CD4-positive, alpha-beta memory T cell (primary cell): ENCODE results near the gene NUP214. TPM values are rescaled to one million over a fixed set of nuclear protein-coding genes. Genes with fewer than 3 reads are reported as not detected.
A peak's percentile ranks its signal among the peaks of the same experiment; 100 is the strongest.
"Not testable (repeated sequence)": the region's sequence is repeated elsewhere in the genome, so short reads cannot be mapped to it uniquely, and the experiment has no call there.

Experiments used
- CTCF ChIA-PET: fragments of 350-600 bp; sonication (Branson Sonifier 250); formaldehyde crosslinking; loops from one replicate; lab custom pipeline; 2021; ENCODE audit warnings: inconsistent platforms; ENCODE audit not compliant: partially characterized antibody; lab: Charles Lee
- POLR2A ChIA-PET: fragments of 350-600 bp; sonication (Branson Sonifier 250); formaldehyde crosslinking; loops from one replicate; lab custom pipeline; 2021; ENCODE audit not compliant: partially characterized antibody; lab: Charles Lee
- DNase-seq, 5 donors: peaks; one replicate each; pipeline versions ENCODE4 v3.0.0 to v3.0.0-alpha.2; 2020 to 2022; ENCODE audit warnings: mixed read lengths in 1 of 5
- H3K27ac ChIP-seq: one replicate; pipeline ENCODE4 v1.7.0; 2013; ENCODE audit warnings: low read depth, low read length
- H3K27me3 ChIP-seq: 2 replicates; pipeline ENCODE4 v1.7.0; 2013; ENCODE audit warnings: mild to moderate bottlenecking, low read length, moderate library complexity; ENCODE audit not compliant: insufficient read depth
- H3K36me3 ChIP-seq: 2 replicates; pipeline ENCODE4 v1.7.0; 2013; ENCODE audit warnings: mild to moderate bottlenecking, low read length, moderate library complexity; ENCODE audit not compliant: insufficient read depth
- H3K4me1 ChIP-seq: 2 replicates; pipeline ENCODE4 v1.7.0; 2013; ENCODE audit warnings: mild to moderate bottlenecking, low read length, moderate library complexity; ENCODE audit not compliant: insufficient read depth
- H3K4me3 ChIP-seq, 2 donors: one replicate each; pipeline ENCODE4 v1.7.0; 2013; ENCODE audit warnings: low read length in 2 of 2, mild to moderate bottlenecking in 1 of 2
- H3K9me3 ChIP-seq, 2 donors: one replicate each; pipeline ENCODE4 v1.7.0; 2013; ENCODE audit warnings: low read length in 2 of 2, control low read depth in 1 of 2; ENCODE audit not compliant: control insufficient read depth in 1 of 2
- H3K27ac Mint-ChIP-seq, 7 donors: one replicate each; pipeline ENCODE4 v1.8.0; 2020 to 2021; ENCODE audit warnings: mixed read lengths in 7 of 7, mild to moderate bottlenecking in 6 of 7, inconsistent platforms in 3 of 7, moderate library complexity in 3 of 7
- H3K27me3 Mint-ChIP-seq, 2 donors: one replicate each; pipeline ENCODE4 v1.8.0; 2020 to 2021; ENCODE audit warnings: mixed read lengths in 2 of 2
- H3K36me3 Mint-ChIP-seq, 2 donors: one replicate each; pipeline ENCODE4 v1.8.0; 2020 to 2021; ENCODE audit warnings: mixed read lengths in 2 of 2, inconsistent platforms in 1 of 2, mild to moderate bottlenecking in 1 of 2
- H3K4me1 Mint-ChIP-seq, 4 donors: one replicate each; pipeline ENCODE4 v1.8.0; 2020 to 2021; ENCODE audit warnings: mixed read lengths in 4 of 4, mild to moderate bottlenecking in 1 of 4
- H3K4me3 Mint-ChIP-seq, 8 donors: one replicate each; pipeline ENCODE4 v1.8.0; 2020 to 2021; ENCODE audit warnings: mixed read lengths in 8 of 8, mild to moderate bottlenecking in 7 of 8, moderate library complexity in 6 of 8, inconsistent platforms in 3 of 8
- H3K9me3 Mint-ChIP-seq, 8 donors: one replicate each; pipeline ENCODE4 v1.8.0; 2020 to 2021; ENCODE audit warnings: mixed read lengths in 8 of 8, mild to moderate bottlenecking in 5 of 8, inconsistent platforms in 3 of 8, moderate library complexity in 1 of 8
- intact Hi-C: fragments of 100-400 bp; cut with micrococcal nuclease; formaldehyde crosslinking; loops from one replicate; pipeline ENCODE4 v1.15.1; 2023
- polyA plus RNA-seq, 2 donors: library from polyadenylated mRNA; unstranded; fragments of 300-500 nt; fragmentation: Illumina TruSeq; gene quantifications; one replicate each; pipeline ENCODE4 v1.2.3, GENCODE V29; 2021
- total RNA-seq, 2 experiments: library from RNA; stranded (reverse); gene quantifications; one replicate each; pipeline ENCODE4 v1.2.3, GENCODE V29; 2021

The NUP214 gene
- total and polyA plus RNA-seq, 4 experiments from 2014 or later: 6.6 to 79.5 (median 47.2) TPM

GRCh38 chr9:131262327-131263032, 137.1 kb downstream of the NUP214 start:
- peaks cover 31 to 82% (median 57%) of the 10 kb centered on the region in 4 donors for H3K4me1 Mint-ChIP-seq
- peak overlapping the region; percentile 36 for H3K27ac ChIP-seq

GRCh38 chr9:131263033-131263343, 137.6 kb downstream of the NUP214 start:
- DNase-seq, H3K27me3 Mint-ChIP-seq, H3K9me3 ChIP-seq, H3K27me3 ChIP-seq, H3K9me3 Mint-ChIP-seq, H3K4me3 ChIP-seq, intact Hi-C loops: not testable (repeated sequence)
- H3K4me1 Mint-ChIP-seq: peaks cover 31 to 78% (median 55%) of the 10 kb centered on the region in 4 donors
- peak overlapping the region; percentile 41 to 95 (median 88) for H3K27ac Mint-ChIP-seq
- ChIA-PET POLR2A (interaction anchor here (1.3 to 22.4 kb wide), 4 partner anchors 7 to 28 kb away, joined by 3 to 1324 read pairs (median 17); partner anchors contain the start of gene FAM78A), CTCF (interaction anchor here (1.3 kb wide), 1 partner anchor 73 kb away, joined by 4 read pairs; no protein-coding TSS in a partner anchor)
- peaks cover 34 to 61% of the 10 kb centered on the region in 2 donors for H3K36me3 Mint-ChIP-seq
- Histone ChIP-seq H3K27ac (peak overlapping the region; percentile 36), H3K36me3 (peaks cover 46% of the 10 kb centered on the region), H3K4me1 (peaks cover 71% of the 10 kb centered on the region)
- H3K4me3 Mint-ChIP-seq: peak overlapping the region in 7 of 8 donors; percentile 8 to 85 (median 57)

More at GRCh38 chr9:131262327-131263032, 137.1 kb downstream of the NUP214 start:
- no peaks in the 10 kb centered on the region for H3K9me3 Mint-ChIP-seq
- H3K9me3 ChIP-seq: no peaks in the 10 kb centered on the region
- H3K27ac Mint-ChIP-seq: peak overlapping the region; percentile 62 to 95 (median 88)
- peaks cover 34 to 65% of the 10 kb centered on the region in 2 donors for H3K36me3 Mint-ChIP-seq
- H3K4me3 ChIP-seq: no peak overlapping the region
- peaks cover 71% of the 10 kb centered on the region for H3K4me1 ChIP-seq
- H3K27me3 ChIP-seq: no peaks in the 10 kb centered on the region
- peaks cover 46% of the 10 kb centered on the region for H3K36me3 ChIP-seq
- DNase-seq: peak in 1 of 5 donors; percentile 15
- ChIA-PET POLR2A (interaction anchor here (0.6 to 22.4 kb wide), 3 partner anchors 10 to 23 kb away, joined by 3 to 1324 read pairs (median 14); partner anchors contain the start of gene FAM78A), CTCF (interaction anchor here (1.8 kb wide), 1 partner anchor 11 kb away, joined by 7 read pairs; no protein-coding TSS in a partner anchor)
- no peaks in the 10 kb centered on the region for H3K27me3 Mint-ChIP-seq
- intact Hi-C loops: no loop called here
- peak overlapping the region; percentile 8 to 85 (median 52) for H3K4me3 Mint-ChIP-seq

- H3K27ac ChIP-seq: peak overlapping the region; percentile 72
- peaks cover 32 to 79% (median 57%) of the 10 kb centered on the region in 4 donors for H3K4me1 Mint-ChIP-seq
- no peaks in the 10 kb centered on the region for H3K27me3 Mint-ChIP-seq
- H3K4me1 ChIP-seq: peaks cover 72% of the 10 kb centered on the region
- POLR2A ChIA-PET: interaction anchor here (1.0 to 22.4 kb wide), 6 partner anchors 8 to 31 kb away, joined by 3 to 1324 read pairs (median 8); partner anchors contain the start of gene FAM78A
- no peaks in the 10 kb centered on the region for H3K27me3 ChIP-seq
- no peaks in the 10 kb centered on the region for H3K9me3 ChIP-seq
- H3K27ac Mint-ChIP-seq: peak overlapping the region; percentile 83 to 99 (median 94)
- H3K4me3 Mint-ChIP-seq: peak overlapping the region; percentile 17 to 99 (median 69)
- peaks cover 45% of the 10 kb centered on the region for H3K36me3 ChIP-seq
- H3K36me3 Mint-ChIP-seq: peaks cover 34 to 60% of the 10 kb centered on the region in 2 donors
- CTCF ChIA-PET: interaction anchor here (1.3 kb wide), 2 partner anchors 21 to 72 kb away, joined by 3 to 4 read pairs; no protein-coding TSS in a partner anchor
- no peaks in the 10 kb centered on the region for H3K9me3 Mint-ChIP-seq
- peak in 1 of 5 donors; percentile 5 for DNase-seq
- intact Hi-C loops: no loop called here
- no peak overlapping the region for H3K4me3 ChIP-seq
These were observed 138.3 kb downstream of the NUP214 start for GRCh38 chr9:131263701-131264100.

- H3K4me3 Mint-ChIP-seq: peak overlapping the region; percentile 54 to 99 (median 70)
- peak overlapping the region; percentile 72 for H3K27ac ChIP-seq
- peak in 2 of 5 donors; percentile 31 to 75 for DNase-seq
- peaks cover 34 to 58% of the 10 kb centered on the region in 2 donors for H3K36me3 Mint-ChIP-seq
- H3K27ac Mint-ChIP-seq: peak overlapping the region; percentile 83 to 99 (median 94)
- peaks cover 41% of the 10 kb centered on the region for H3K36me3 ChIP-seq
- ChIA-PET POLR2A (interaction anchor here (0.7 to 22.4 kb wide), 7 partner anchors 9 to 109 kb away, joined by 3 to 1324 read pairs (median 3); partner anchors contain the start of gene FAM78A), CTCF (interaction anchor here (1.3 kb wide), 2 partner anchors 20 to 72 kb away, joined by 3 to 4 read pairs; no protein-coding TSS in a partner anchor)
- H3K9me3 Mint-ChIP-seq: no peaks in the 10 kb centered on the region
- intact Hi-C loops: no loop called here
- H3K9me3 ChIP-seq: no peaks in the 10 kb centered on the region
- no peaks in the 10 kb centered on the region for H3K27me3 ChIP-seq
- peaks cover 74% of the 10 kb centered on the region for H3K4me1 ChIP-seq
- H3K4me1 Mint-ChIP-seq: peaks cover 35 to 78% (median 61%) of the 10 kb centered on the region in 4 donors
- H3K4me3 ChIP-seq: peak overlapping the region in 1 of 2 donors; percentile 15
- no peaks in the 10 kb centered on the region for H3K27me3 Mint-ChIP-seq
These were observed 138.8 kb downstream of the NUP214 start for GRCh38 chr9:131264231-131264630.

- intact Hi-C loops: no loop called here
- peak overlapping the region; percentile 81 to 100 (median 92) for H3K4me3 Mint-ChIP-seq
- Histone ChIP-seq H3K4me3 (peak overlapping the region; percentile 61 to 62), H3K9me3 (no peaks in the 10 kb centered on the region), H3K27ac (peak overlapping the region; percentile 72), H3K27me3 (no peaks in the 10 kb centered on the region), H3K4me1 (peaks cover 84% of the 10 kb centered on the region), H3K36me3 (peaks cover 19% of the 10 kb centered on the region)
- H3K27me3 Mint-ChIP-seq: no peaks in the 10 kb centered on the region
- POLR2A ChIA-PET: interaction anchor here (1.5 to 22.4 kb wide), 4 partner anchors 5 to 142 kb away, joined by 4 to 1324 read pairs (median 780); partner anchors contain the start of genes FAM78A and NUP214
- DNase-seq: peak in 3 of 5 donors; percentile 41 to 71 (median 49)
- CTCF ChIA-PET: interaction anchor here (1.1 to 12.3 kb wide), 2 partner anchors 9 to 12 kb away, joined by 3 to 188 read pairs; no protein-coding TSS in a partner anchor
- peaks cover 51 to 91% (median 67%) of the 10 kb centered on the region in 4 donors for H3K4me1 Mint-ChIP-seq
- H3K36me3 Mint-ChIP-seq: peaks cover 17 to 48% of the 10 kb centered on the region in 2 donors
- no peaks in the 10 kb centered on the region for H3K9me3 Mint-ChIP-seq
- H3K27ac Mint-ChIP-seq: peak overlapping the region; percentile 94 to 99 (median 97)
These were observed 141.2 kb downstream of the NUP214 start for GRCh38 chr9:131266266-131267229.
